HepG2 (cell line): Measurements from ENCODE around the gene TBC1D22A. TPM values are rescaled to one million over a fixed set of nuclear protein-coding genes. Genes with fewer than 3 reads are reported as not detected.
A peak's percentile ranks its signal among the peaks of the same experiment; 100 is the strongest.

Experiments used
- ARHGAP35 ChIP-seq: sonication (generic); formaldehyde crosslinking; IDR thresholded peaks from 2 replicates; pipeline ENCODE4 v1.9.0; 2022; ENCODE audit warnings: mild to moderate bottlenecking, inconsistent platforms, moderate library complexity, missing genetic modification reagents, borderline replicate concordance
- EED ChIP-seq: sonication (generic); formaldehyde crosslinking; IDR thresholded peaks from 2 replicates; pipeline ENCODE4 v1.5.0; 2020; ENCODE audit warnings: mild to moderate bottlenecking, missing genetic modification reagents
- MEIS1 ChIP-seq: sonication (generic); formaldehyde crosslinking; IDR thresholded peaks from 2 replicates; pipeline ENCODE4 v1.9.0; 2021; ENCODE audit warnings: mild to moderate bottlenecking, missing genetic modification reagents, moderate library complexity, borderline replicate concordance
- PAXIP1 ChIP-seq: sonication (generic); formaldehyde crosslinking; conservative IDR thresholded peaks from 2 replicates; pipeline ENCODE4 v1.4.0; 2020; ENCODE audit warnings: mild to moderate bottlenecking, missing genetic modification reagents, moderate library complexity
- PITX1 ChIP-seq: sonication (generic); formaldehyde crosslinking; IDR thresholded peaks from 2 replicates; pipeline ENCODE4 v1.5.1; 2020; ENCODE audit warnings: mild to moderate bottlenecking, missing genetic modification reagents
- TBL1XR1 ChIP-seq: fragments of 150-350 bp; IDR thresholded peaks from 2 replicates; pipeline ENCODE4 v1.6.1; 2014; ENCODE audit warnings: borderline replicate concordance, low read length; ENCODE audit not compliant: partially characterized antibody
- ZBTB26 ChIP-seq: IDR thresholded peaks from 2 replicates; pipeline ENCODE4 v1.6.1; 2016; ENCODE audit warnings: missing compliant biosample characterization, missing genetic modification reagents, borderline replicate concordance
- ZFP91 ChIP-seq: sonication (generic); formaldehyde crosslinking; IDR thresholded peaks from 2 replicates; pipeline ENCODE4 v1.9.0; 2022; ENCODE audit warnings: missing genetic modification reagents, mild to moderate bottlenecking, borderline replicate concordance
- ZMAT5 ChIP-seq: sonication (generic); formaldehyde crosslinking; IDR thresholded peaks from 2 replicates; pipeline ENCODE4 v1.5.0; 2020; ENCODE audit warnings: mild to moderate bottlenecking, low read depth, missing genetic modification reagents, borderline replicate concordance
- ZMYM4 ChIP-seq: sonication (generic); formaldehyde crosslinking; IDR thresholded peaks from 2 replicates; pipeline ENCODE4 v1.8.1; 2023; ENCODE audit warnings: mild to moderate bottlenecking, missing genetic modification reagents
- ZNF382 ChIP-seq: sonication (generic); formaldehyde crosslinking; IDR thresholded peaks from 2 replicates; pipeline ENCODE4 v1.5.0; 2020; ENCODE audit warnings: missing genetic modification reagents, mild to moderate bottlenecking, borderline replicate concordance
- ZNF782 ChIP-seq: sonication (generic); formaldehyde crosslinking; IDR thresholded peaks from 2 replicates; pipeline ENCODE4 v1.4.0; 2020; ENCODE audit warnings: missing genetic modification reagents, mild to moderate bottlenecking, borderline replicate concordance
- ZNF800 ChIP-seq: sonication (generic); formaldehyde crosslinking; IDR thresholded peaks from 2 replicates; pipeline ENCODE4 v1.4.0; 2020; ENCODE audit warnings: missing genetic modification reagents
- polyA plus RNA-seq, 8 experiments: library from polyadenylated mRNA; depleted of rRNA in 3 of 8; stranded (reverse) in 7 of 8; unstranded in 1 of 8; fragments of >200 nt; fragmentation: Illumina TruSeq in 4 of 8; extraction: Trizol in 4 of 8; gene quantifications; 2 replicates each; pipeline versions ENCODE4 v1.2.1 to v1.2.3, GENCODE V29; 2011 to 2016; ENCODE audit warnings: low read depth in 4 of 8, missing spikeins in 1 of 8, mixed read lengths in 1 of 8; ENCODE audit not compliant: insufficient read depth in 1 of 8
- total RNA-seq, 5 experiments: library from RNA; depleted of rRNA; stranded (reverse); fragments of >200 nt; fragmentation: Illumina TruSeq; extraction: Trizol; gene quantifications; 2 replicates each; pipeline ENCODE4 v1.2.3, GENCODE V29; 2016; ENCODE audit warnings: low read depth in 1 of 5

Gene TBC1D22A
- total and polyA plus RNA-seq, 2 of the 13 experiments (the other 11 are each of a cell fraction or from before 2014, with no cell fraction given) = 17.3 to 18.0 TPM

- 0 out of 2 replicates have a peak, but pooled peaks have one; percentile 24 for TF ChIP-seq EED (CRISPR knock-in tag)
- peak; percentile 60; the same call in 1 of the 2 replicates for TF ChIP-seq ZNF782 (CRISPR knock-in tag)
- TF ChIP-seq MEIS1 (CRISPR knock-in tag) = peak; percentile 38; the same call in 1 of the 2 replicates
- TF ChIP-seq PAXIP1 (CRISPR knock-in tag) = peak; percentile 73
- TF ChIP-seq ZBTB26 (CRISPR knock-in tag) = peak; percentile 75; the same call in 1 of the 2 replicates
- TF ChIP-seq ZNF382 (CRISPR knock-in tag) = no peak
- peak; percentile 62; the same call in 1 of the 2 replicates for TF ChIP-seq ZMYM4 (CRISPR knock-in tag)
- peak; percentile 86; the same call in 1 of the 2 replicates for TF ChIP-seq ZFP91 (CRISPR knock-in tag)
- no peak for TF ChIP-seq ARHGAP35 (CRISPR knock-in tag)
- TF ChIP-seq TBL1XR1 = peak; percentile 39
- peak; percentile 64; the same call in 1 of the 2 replicates for TF ChIP-seq PITX1 (CRISPR knock-in tag)
- no peak for TF ChIP-seq ZMAT5 (CRISPR knock-in tag)
- peak; percentile 86 for TF ChIP-seq ZNF800
Observed at GRCh38 chr22:46798366-46799350, 36.2 kb downstream of the TBC1D22A start (continued).
